HCT116 (cell line): Measurements from ENCODE around the gene PRKCA. TPM values are rescaled to one million over a fixed set of nuclear protein-coding genes. Genes with fewer than 3 reads are reported as not detected.

ENCODE experiments used
- ATAC-seq: fragments of 200-7000 bp; cut with Tn5 transposase; 2 replicates; pipeline ENCODE4 v1.9.1; 2020; ENCODE audit warnings: mild to moderate bottlenecking, moderate library complexity
- BruUV-seq: library from RNA; stranded (reverse); fragments of 400-500 nt; replicated peaks from 2 replicates; lab custom pipeline; 2021; lab: Mats Ljungman, UMichigan
- CTCF ChIA-PET: fragments of 300-600 bp; sonication (Branson Sonifier 250); formaldehyde crosslinking; loops from one replicate; lab custom pipeline; 2021; ENCODE audit warnings: antibody characterized with exemption; lab: Charles Lee
- POLR2A ChIA-PET: fragments of 300-600, 350-600 bp; sonication (Branson Sonifier 250); formaldehyde crosslinking; loops from one replicate; lab custom pipeline; 2021; ENCODE audit warnings: antibody characterized with exemption; lab: Charles Lee
- RAD21 ChIA-PET, 2 experiments: fragments of 300-600 bp; sonication (Branson Sonifier 250); formaldehyde crosslinking; loops; one replicate each; lab custom pipeline; 2023; ENCODE audit warnings: low total read pairs in 2 of 2; ENCODE audit not compliant: uncharacterized antibody in 2 of 2, unreplicated experiment in 2 of 2, low non-redundant PET in 1 of 2; lab: Charles Lee
- DNase-seq: peaks from one replicate; pipeline ENCODE4 v3.0.0-alpha.2; 2010; ENCODE audit warnings: low read depth, low spot score
- H2AFZ ChIP-seq: fragments of 200-600 bp; shearing (Covaris generic), sonication (generic); 2 replicates; pipeline ENCODE4 v1.6.1; 2017; ENCODE audit warnings: low read depth, mixed run types, mixed read lengths, antibody characterized with exemption, low read length; ENCODE audit not compliant: poor library complexity, severe bottlenecking
- H3K27ac ChIP-seq: 2 replicates; pipeline ENCODE4 v1.5.1; 2012; ENCODE audit warnings: low read depth, low read length
- H3K27me3 ChIP-seq: fragments of 200-600 bp; sonication (generic); 2 replicates; pipeline ENCODE4 v1.6.1; 2016; ENCODE audit warnings: mixed run types, low read length, mixed read lengths; ENCODE audit not compliant: insufficient read depth
- H3K36me3 ChIP-seq, 2 experiments: fragments of 200-500 bp in 1 of 2; fragments of 200-600 bp in 1 of 2; sonication (Bioruptor generic) in 1 of 2; sonication (generic) in 1 of 2; 2 replicates each; pipeline versions ENCODE4 v1.5.1 to v1.6.1; 2014 to 2016; ENCODE audit warnings: low read length in 2 of 2, inconsistent platforms in 1 of 2, mixed read lengths in 1 of 2, mixed run types in 1 of 2; ENCODE audit not compliant: insufficient read depth in 2 of 2, control insufficient read depth in 1 of 2
- H3K4me1 ChIP-seq, 2 experiments: fragments of 200-600 bp in 1 of 2; sonication (generic) in 1 of 2; 2 replicates each; pipeline versions ENCODE4 v1.5.1 to v1.6.1; 2012 to 2017; ENCODE audit warnings: low read length in 2 of 2, inconsistent platforms in 1 of 2, mild to moderate bottlenecking in 1 of 2, mixed read lengths in 1 of 2, mixed run types in 1 of 2, moderate library complexity in 1 of 2; ENCODE audit not compliant: insufficient read depth in 2 of 2, control insufficient read depth in 1 of 2
- H3K4me2 ChIP-seq: fragments of 200-600 bp; sonication (generic); 2 replicates; pipeline ENCODE4 v1.6.1; 2017; ENCODE audit warnings: mixed run types, low read length, mixed read lengths
- H3K4me3 ChIP-seq, 2 experiments: fragments of 200-600 bp in 1 of 2; sonication (generic) in 1 of 2; replicated peaks in 1 of 2; 2 replicates each; pipeline ENCODE4 v1.5.1; 2011 to 2016; ENCODE audit warnings: low read length in 2 of 2, control low read depth in 1 of 2, low read depth in 1 of 2, mild to moderate bottlenecking in 1 of 2, mixed read lengths in 1 of 2, mixed run types in 1 of 2
- H3K79me2 ChIP-seq: fragments of 200-600 bp; sonication (generic); 2 replicates; pipeline ENCODE4 v1.6.1; 2017; ENCODE audit warnings: mild to moderate bottlenecking, mixed run types, low read length, moderate library complexity, mixed read lengths; ENCODE audit not compliant: insufficient read depth
- H3K9ac ChIP-seq: fragments of 200-600 bp; sonication (generic); 2 replicates; pipeline ENCODE4 v1.6.1; 2016; ENCODE audit warnings: low read length, mixed read lengths
- H3K9me2 ChIP-seq: fragments of 200-600 bp; sonication (generic), shearing (Covaris generic); 2 replicates; pipeline ENCODE4 v1.6.1; 2017; ENCODE audit warnings: mixed run types, mild to moderate bottlenecking, moderate library complexity; ENCODE audit not compliant: insufficient read depth
- H3K9me3 ChIP-seq, 2 experiments: fragments of 200-500 bp in 1 of 2; fragments of 200-600 bp in 1 of 2; sonication (Bioruptor generic) in 1 of 2; sonication (generic) in 1 of 2; 2 replicates each; pipeline ENCODE4 v1.6.1; 2014 to 2017; ENCODE audit warnings: low read length in 2 of 2, mixed read lengths in 2 of 2, inconsistent platforms in 1 of 2, low read depth in 1 of 2, mild to moderate bottlenecking in 1 of 2, mixed run types in 1 of 2, moderate library complexity in 1 of 2; ENCODE audit not compliant: control insufficient read depth in 1 of 2, insufficient read depth in 1 of 2
- H4K20me1 ChIP-seq: fragments of 200-600 bp; sonication (generic), shearing (Covaris generic); 2 replicates; pipeline ENCODE4 v1.6.1; 2017; ENCODE audit warnings: mixed run types, mild to moderate bottlenecking, moderate library complexity; ENCODE audit not compliant: insufficient read depth
- CBX3 ChIP-seq: IDR thresholded peaks from 2 replicates; pipeline ENCODE4 v1.6.1; 2012; ENCODE audit warnings: low read depth
- CEBPB ChIP-seq: IDR thresholded peaks from 2 replicates; pipeline ENCODE4 v1.6.1; 2012; ENCODE audit warnings: low read depth
- EGR1 ChIP-seq: IDR thresholded peaks from 2 replicates; pipeline ENCODE4 v1.6.1; 2012; ENCODE audit warnings: low read depth
- EZH2phosphoT487 ChIP-seq: fragments of 200-600 bp; IDR thresholded peaks from 2 replicates; pipeline ENCODE4 v1.6.1; 2018; ENCODE audit warnings: antibody characterized with exemption, borderline replicate concordance
- POLR2A ChIP-seq: IDR thresholded peaks from 2 replicates; pipeline ENCODE4 v1.7.0; 2011; ENCODE audit warnings: borderline replicate concordance; ENCODE audit not compliant: insufficient read depth, insufficient read length; ENCODE audit errors: extremely low read depth
- POLR2AphosphoS5 ChIP-seq: IDR thresholded peaks from 2 replicates; pipeline ENCODE4 v1.6.1; 2011; ENCODE audit warnings: mild to moderate bottlenecking, low read depth, low read length, moderate library complexity
- RAD21 ChIP-seq: IDR thresholded peaks from 2 replicates; pipeline ENCODE4 v1.6.1; 2012; ENCODE audit warnings: low read depth, mild to moderate bottlenecking
- SRF ChIP-seq: IDR thresholded peaks from 2 replicates; pipeline ENCODE4 v1.6.1; 2012; ENCODE audit warnings: low read depth
- TCF7L2 ChIP-seq: IDR thresholded peaks from 2 replicates; pipeline ENCODE4 v1.7.0; 2011; ENCODE audit warnings: borderline replicate concordance, inconsistent platforms; ENCODE audit not compliant: insufficient read depth, insufficient read length; ENCODE audit errors: extremely low read depth
- YY1 ChIP-seq: IDR thresholded peaks from 2 replicates; pipeline ENCODE4 v1.6.1; 2011; ENCODE audit warnings: low read length, low read depth, moderate library complexity, mild to moderate bottlenecking; ENCODE audit not compliant: insufficient replicate concordance; ENCODE audit errors: extremely low read depth
- ZFX ChIP-seq: fragments of 450-650 bp; IDR thresholded peaks from 2 replicates; pipeline ENCODE4 v1.6.1; 2017
- intact Hi-C: fragments of 100-400 bp; cut with micrococcal nuclease; formaldehyde crosslinking; loops from 2 replicates; pipeline ENCODE4 v1.10.0; 2022
- total RNA-seq: library from RNA; stranded (reverse); gene quantifications from one replicate; pipeline ENCODE4 v1.2.1, GENCODE V29; 2021; ENCODE audit not compliant: unreplicated experiment
- TF ChIP-seq, protein P1 (sequence below): IDR thresholded peaks from 2 replicates; pipeline ENCODE4 v1.6.1; 2012
- TF ChIP-seq, protein P2 (sequence below): IDR thresholded peaks from 2 replicates; pipeline ENCODE4 v1.6.1; 2011; ENCODE audit warnings: mild to moderate bottlenecking, low read length, moderate library complexity; ENCODE audit not compliant: insufficient replicate concordance; ENCODE audit errors: extremely low read depth
- TF ChIP-seq, protein P3 (sequence below): IDR thresholded peaks from 2 replicates; pipeline ENCODE4 v1.6.1; 2012; ENCODE audit warnings: low read depth

The PRKCA gene
- total RNA-seq, 1 experiment from 2014 or later, result 18.8 TPM

DNA sequence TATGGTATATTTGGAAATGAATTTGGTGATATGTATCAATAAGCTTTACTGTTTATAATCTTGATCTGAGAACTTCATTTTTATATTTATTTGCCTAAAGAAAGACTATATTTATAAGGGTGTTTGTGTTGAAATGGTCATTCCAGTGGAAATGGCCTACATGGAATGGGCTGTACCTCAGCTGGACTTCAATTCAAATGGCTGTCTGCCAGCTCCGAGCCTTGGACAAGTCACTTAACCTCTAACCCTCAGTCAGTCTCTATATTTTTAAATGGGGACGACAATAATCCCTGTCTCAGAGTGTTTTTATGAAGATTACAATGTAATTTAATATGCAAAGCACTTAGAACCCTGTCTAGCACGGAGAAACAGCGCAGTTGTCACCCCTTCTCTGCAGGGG, 271.7 kb downstream of the PRKCA start:
- no peak overlapping the region for H3K4me2 ChIP-seq
- ChIA-PET CTCF (no interaction called here), POLR2A (no interaction called here), RAD21 (no interaction called here)
- no peaks in the 10 kb centered on the region for H3K27me3 ChIP-seq
- H3K27ac ChIP-seq, result no peak overlapping the region
- H2AFZ ChIP-seq, result no peak overlapping the region
- H3K4me3 ChIP-seq, result no peak overlapping the region
- H3K36me3 ChIP-seq, result no peaks in the 10 kb centered on the region
- BruUV-seq, result no TSS peak
- no peaks in the 10 kb centered on the region for H3K79me2 ChIP-seq
- H3K4me1 ChIP-seq, result no peaks in the 10 kb centered on the region
- intact Hi-C loops, result no loop called here
- no peak overlapping the region for H3K9ac ChIP-seq
- no peaks in the 10 kb centered on the region for H3K9me2 ChIP-seq
- no peaks in the 10 kb centered on the region for H3K9me3 ChIP-seq
- no peaks in the 10 kb centered on the region for H4K20me1 ChIP-seq
- no peak for TF ChIP-seq TCF7L2
- DNase-seq, result no peak
- no peak for ATAC-seq

DNA sequence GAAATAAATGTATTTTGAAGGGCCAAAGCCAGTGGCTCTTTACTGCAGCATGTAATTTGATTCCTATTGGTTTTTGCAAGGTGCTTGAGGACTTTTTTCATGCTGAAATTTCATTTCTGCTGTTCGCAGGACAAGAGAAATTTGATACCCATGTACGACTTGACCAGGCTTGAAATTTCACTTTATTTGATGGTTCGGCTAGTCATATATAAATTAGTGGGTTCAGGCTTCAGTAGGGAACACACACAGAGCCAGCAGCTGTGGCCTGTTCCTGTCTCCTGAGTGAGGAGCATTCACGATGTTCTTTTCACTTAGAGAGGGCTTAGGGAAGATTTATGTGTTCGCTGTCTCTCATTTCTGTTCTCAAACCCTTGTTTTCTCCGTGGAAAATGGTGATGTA, 274.1 kb downstream of the PRKCA start:
- ATAC-seq, result no peak
- no peaks in the 10 kb centered on the region for H3K36me3 ChIP-seq
- CTCF ChIA-PET, result interaction anchor here (1.4 kb wide), 1 partner anchor 98 kb away, joined by 3 read pairs; no protein-coding TSS in a partner anchor

More for the DNA sequence above, 274.1 kb downstream of the PRKCA start:
- Histone ChIP-seq H3K4me1 (peaks cover 11 to 14% of the 10 kb centered on the region in 2 experiments), H3K79me2 (no peaks in the 10 kb centered on the region), H3K27ac (no peak overlapping the region), H3K9ac (no peak overlapping the region), H3K9me3 (no peaks in the 10 kb centered on the region), H2AFZ (no peak overlapping the region)
- intact Hi-C loops, result no loop called here
- POLR2A ChIA-PET, result no interaction called here
- TF ChIP-seq YY1, result no peak
- TF ChIP-seq, protein P1, sequence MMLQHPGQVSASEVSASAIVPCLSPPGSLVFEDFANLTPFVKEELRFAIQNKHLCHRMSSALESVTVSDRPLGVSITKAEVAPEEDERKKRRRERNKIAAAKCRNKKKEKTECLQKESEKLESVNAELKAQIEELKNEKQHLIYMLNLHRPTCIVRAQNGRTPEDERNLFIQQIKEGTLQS, result no peak
- TF ChIP-seq ZFX, result no peak
- no peak for TF ChIP-seq SRF
- TF ChIP-seq, protein P2, sequence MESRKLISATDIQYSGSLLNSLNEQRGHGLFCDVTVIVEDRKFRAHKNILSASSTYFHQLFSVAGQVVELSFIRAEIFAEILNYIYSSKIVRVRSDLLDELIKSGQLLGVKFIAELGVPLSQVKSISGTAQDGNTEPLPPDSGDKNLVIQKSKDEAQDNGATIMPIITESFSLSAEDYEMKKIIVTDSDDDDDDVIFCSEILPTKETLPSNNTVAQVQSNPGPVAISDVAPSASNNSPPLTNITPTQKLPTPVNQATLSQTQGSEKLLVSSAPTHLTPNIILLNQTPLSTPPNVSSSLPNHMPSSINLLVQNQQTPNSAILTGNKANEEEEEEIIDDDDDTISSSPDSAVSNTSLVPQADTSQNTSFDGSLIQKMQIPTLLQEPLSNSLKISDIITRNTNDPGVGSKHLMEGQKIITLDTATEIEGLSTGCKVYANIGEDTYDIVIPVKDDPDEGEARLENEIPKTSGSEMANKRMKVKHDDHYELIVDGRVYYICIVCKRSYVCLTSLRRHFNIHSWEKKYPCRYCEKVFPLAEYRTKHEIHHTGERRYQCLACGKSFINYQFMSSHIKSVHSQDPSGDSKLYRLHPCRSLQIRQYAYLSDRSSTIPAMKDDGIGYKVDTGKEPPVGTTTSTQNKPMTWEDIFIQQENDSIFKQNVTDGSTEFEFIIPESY, result no peak
- no peak for TF ChIP-seq CEBPB
- TF ChIP-seq RAD21, result no peak
- no peak for TF ChIP-seq EGR1
- TF ChIP-seq CBX3, result no peak
- no peak for TF ChIP-seq EZH2phosphoT487
- TF ChIP-seq POLR2A, result no peak
- TF ChIP-seq TCF7L2, result no peak
- no peak for TF ChIP-seq POLR2AphosphoS5
- TF ChIP-seq, protein P3, sequence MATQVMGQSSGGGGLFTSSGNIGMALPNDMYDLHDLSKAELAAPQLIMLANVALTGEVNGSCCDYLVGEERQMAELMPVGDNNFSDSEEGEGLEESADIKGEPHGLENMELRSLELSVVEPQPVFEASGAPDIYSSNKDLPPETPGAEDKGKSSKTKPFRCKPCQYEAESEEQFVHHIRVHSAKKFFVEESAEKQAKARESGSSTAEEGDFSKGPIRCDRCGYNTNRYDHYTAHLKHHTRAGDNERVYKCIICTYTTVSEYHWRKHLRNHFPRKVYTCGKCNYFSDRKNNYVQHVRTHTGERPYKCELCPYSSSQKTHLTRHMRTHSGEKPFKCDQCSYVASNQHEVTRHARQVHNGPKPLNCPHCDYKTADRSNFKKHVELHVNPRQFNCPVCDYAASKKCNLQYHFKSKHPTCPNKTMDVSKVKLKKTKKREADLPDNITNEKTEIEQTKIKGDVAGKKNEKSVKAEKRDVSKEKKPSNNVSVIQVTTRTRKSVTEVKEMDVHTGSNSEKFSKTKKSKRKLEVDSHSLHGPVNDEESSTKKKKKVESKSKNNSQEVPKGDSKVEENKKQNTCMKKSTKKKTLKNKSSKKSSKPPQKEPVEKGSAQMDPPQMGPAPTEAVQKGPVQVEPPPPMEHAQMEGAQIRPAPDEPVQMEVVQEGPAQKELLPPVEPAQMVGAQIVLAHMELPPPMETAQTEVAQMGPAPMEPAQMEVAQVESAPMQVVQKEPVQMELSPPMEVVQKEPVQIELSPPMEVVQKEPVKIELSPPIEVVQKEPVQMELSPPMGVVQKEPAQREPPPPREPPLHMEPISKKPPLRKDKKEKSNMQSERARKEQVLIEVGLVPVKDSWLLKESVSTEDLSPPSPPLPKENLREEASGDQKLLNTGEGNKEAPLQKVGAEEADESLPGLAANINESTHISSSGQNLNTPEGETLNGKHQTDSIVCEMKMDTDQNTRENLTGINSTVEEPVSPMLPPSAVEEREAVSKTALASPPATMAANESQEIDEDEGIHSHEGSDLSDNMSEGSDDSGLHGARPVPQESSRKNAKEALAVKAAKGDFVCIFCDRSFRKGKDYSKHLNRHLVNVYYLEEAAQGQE, result no peak
- TF ChIP-seq, all 23 proteins: peak for 0
- no peak for DNase-seq
- no peak overlapping the region for H3K4me3 ChIP-seq
- no TSS peak for BruUV-seq
- RAD21 ChIA-PET, result no interaction called here
- no peak overlapping the region for H3K4me2 ChIP-seq
- H3K9me2 ChIP-seq, result no peaks in the 10 kb centered on the region
- no peaks in the 10 kb centered on the region for H3K27me3 ChIP-seq
- H4K20me1 ChIP-seq, result no peaks in the 10 kb centered on the region
